ENCODE results near the gene CALD1. TPM values are rescaled to one million over a fixed set of nuclear protein-coding genes. Genes with fewer than 3 reads are reported as not detected.

Gene CALD1
- total RNA-seq, 1 donor from 2014 or later = 169 TPM

- Mint-ChIP-seq H3K4me1 (ENCODE audit: unreplicated experiment) (peaks cover 9% of the 10 kb centered on the region), H3K9me3 (peaks cover 10% of the 10 kb centered on the region), H3K27me3 (no peaks in the 10 kb centered on the region), H3K4me3 (no peak overlapping the region), H3K27ac (no peak overlapping the region), H3K36me3 (peaks cover 53% of the 10 kb centered on the region)
- TF ChIP-seq CTCF (conservative IDR thresholded peaks at IDR 0.05) = no peak
- no peak for DNase-seq (ENCODE audit: extremely low spot score, unreplicated experiment)
Observed at GRCh38 chr7:134926396-134926795, 147.0 kb downstream of the CALD1 start.

- DNase-seq (ENCODE audit: extremely low spot score, unreplicated experiment) = no peak
- Mint-ChIP-seq H3K9me3 (peaks cover 10% of the 10 kb centered on the region), H3K4me3 (no peak overlapping the region), H3K27me3 (no peaks in the 10 kb centered on the region), H3K36me3 (peaks cover 59% of the 10 kb centered on the region), H3K4me1 (ENCODE audit: unreplicated experiment) (peaks cover 9% of the 10 kb centered on the region), H3K27ac (no peak overlapping the region)
- no peak for TF ChIP-seq CTCF (conservative IDR thresholded peaks at IDR 0.05)
Observed at GRCh38 chr7:134927076-134927475, 147.6 kb downstream of the CALD1 start.

- TF ChIP-seq CTCF (conservative IDR thresholded peaks at IDR 0.05) = no peak
- Mint-ChIP-seq H3K4me3 (no peak overlapping the region), H3K27ac (no peak overlapping the region), H3K36me3 (peaks cover 58% of the 10 kb centered on the region), H3K27me3 (no peaks in the 10 kb centered on the region), H3K9me3 (peaks cover 10% of the 10 kb centered on the region), H3K4me1 (ENCODE audit: unreplicated experiment) (peaks cover 9% of the 10 kb centered on the region)
- no peak for DNase-seq (ENCODE audit: extremely low spot score, unreplicated experiment)
Observed at GRCh38 chr7:134927723-134928122, 148.3 kb downstream of the CALD1 start.

GRCh38 chr7:134928554-134928953 lies 149.1 kb downstream of the CALD1 start:
- no peak overlapping the region for H3K4me3 Mint-ChIP-seq
- H3K27ac Mint-ChIP-seq = no peak overlapping the region

GRCh38 chr7:134931487-134931886 lies 152.1 kb downstream of the CALD1 start:
- no peaks in the 10 kb centered on the region for H3K4me1 Mint-ChIP-seq (ENCODE audit: unreplicated experiment)

More at GRCh38 chr7:134928554-134928953, 149.1 kb downstream of the CALD1 start:
- no peak for DNase-seq (ENCODE audit: extremely low spot score, unreplicated experiment)
- Mint-ChIP-seq H3K27me3 (no peaks in the 10 kb centered on the region), H3K9me3 (peaks cover 10% of the 10 kb centered on the region), H3K4me1 (ENCODE audit: unreplicated experiment) (peaks cover 9% of the 10 kb centered on the region), H3K36me3 (peaks cover 63% of the 10 kb centered on the region)
- no peak for TF ChIP-seq CTCF (conservative IDR thresholded peaks at IDR 0.05)

More at GRCh38 chr7:134931487-134931886, 152.1 kb downstream of the CALD1 start:
- H3K27ac Mint-ChIP-seq = no peak overlapping the region
- no peak for TF ChIP-seq CTCF (conservative IDR thresholded peaks at IDR 0.05)
- no peaks in the 10 kb centered on the region for H3K27me3 Mint-ChIP-seq
- DNase-seq (ENCODE audit: extremely low spot score, unreplicated experiment) = no peak
- H3K9me3 Mint-ChIP-seq = no peaks in the 10 kb centered on the region
- peaks cover 64% of the 10 kb centered on the region for H3K36me3 Mint-ChIP-seq
- no peak overlapping the region for H3K4me3 Mint-ChIP-seq
